HG03097 (cell line): ENCODE measurements around the gene CBLN4.

ENCODE experiments used
- ATAC-seq: cut with Tn5 transposase; IDR thresholded peaks from one replicate; pipeline ENCODE4 v1.9.1; 2021; ENCODE audit not compliant: unreplicated experiment, low FRiP score

Gene CBLN4

GRCh38 chr20:55947701-55948100 is 57.6 kb downstream of the CBLN4 start:
- ATAC-seq, result no peak
